ENCODE measurements around the gene DOCK3.
"Not testable (repeated sequence)": the region's sequence is repeated elsewhere in the genome, so short reads cannot be mapped to it uniquely, and the experiment has no call there.

DOCK3 gene

DNA sequence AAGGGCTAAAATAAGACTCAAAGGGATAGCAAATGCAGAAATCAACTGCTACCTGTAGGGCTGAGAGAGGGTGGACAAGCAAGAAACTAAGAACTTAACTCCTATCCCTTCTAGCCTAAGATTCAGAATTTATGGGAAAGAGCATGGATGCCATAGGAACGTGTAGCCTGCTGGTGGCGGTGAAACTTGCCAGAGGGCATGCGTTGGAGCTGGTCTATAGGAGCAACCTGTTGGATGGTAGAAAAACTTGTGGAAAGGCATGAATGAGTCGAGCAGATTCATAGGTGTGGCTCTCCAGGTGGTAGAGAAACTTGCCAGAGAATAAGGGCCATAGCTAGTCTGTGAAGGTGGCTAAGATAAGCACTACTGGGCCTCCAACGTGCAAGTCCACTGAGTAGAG, 137.2 kb downstream of the DOCK3 start:
- no peak for DNase-seq

- no peak for DNase-seq
These were observed 141.1 kb downstream of the DOCK3 start for GRCh38 chr3:50815844-50816243.

DNA sequence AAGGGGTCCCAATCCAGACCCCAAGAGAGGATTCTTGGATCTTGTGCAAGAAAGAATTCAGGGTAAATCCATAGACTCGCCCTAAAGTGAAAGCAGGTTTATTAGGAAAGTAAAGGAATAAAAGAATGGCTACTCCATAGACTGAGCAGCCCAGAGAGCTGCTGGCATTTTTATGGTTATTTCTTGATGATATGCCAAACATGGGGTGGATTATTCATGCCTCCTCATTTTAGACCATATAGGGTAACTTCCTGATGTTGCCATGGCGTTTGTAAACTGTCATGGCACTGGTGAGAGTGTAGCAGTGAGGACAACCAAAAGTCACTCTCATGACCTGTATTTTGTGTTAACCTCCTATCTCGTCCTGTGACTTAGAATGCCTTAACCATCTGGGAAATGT, 142.2 kb downstream of the DOCK3 start:
- DNase-seq = no peak

DNA sequence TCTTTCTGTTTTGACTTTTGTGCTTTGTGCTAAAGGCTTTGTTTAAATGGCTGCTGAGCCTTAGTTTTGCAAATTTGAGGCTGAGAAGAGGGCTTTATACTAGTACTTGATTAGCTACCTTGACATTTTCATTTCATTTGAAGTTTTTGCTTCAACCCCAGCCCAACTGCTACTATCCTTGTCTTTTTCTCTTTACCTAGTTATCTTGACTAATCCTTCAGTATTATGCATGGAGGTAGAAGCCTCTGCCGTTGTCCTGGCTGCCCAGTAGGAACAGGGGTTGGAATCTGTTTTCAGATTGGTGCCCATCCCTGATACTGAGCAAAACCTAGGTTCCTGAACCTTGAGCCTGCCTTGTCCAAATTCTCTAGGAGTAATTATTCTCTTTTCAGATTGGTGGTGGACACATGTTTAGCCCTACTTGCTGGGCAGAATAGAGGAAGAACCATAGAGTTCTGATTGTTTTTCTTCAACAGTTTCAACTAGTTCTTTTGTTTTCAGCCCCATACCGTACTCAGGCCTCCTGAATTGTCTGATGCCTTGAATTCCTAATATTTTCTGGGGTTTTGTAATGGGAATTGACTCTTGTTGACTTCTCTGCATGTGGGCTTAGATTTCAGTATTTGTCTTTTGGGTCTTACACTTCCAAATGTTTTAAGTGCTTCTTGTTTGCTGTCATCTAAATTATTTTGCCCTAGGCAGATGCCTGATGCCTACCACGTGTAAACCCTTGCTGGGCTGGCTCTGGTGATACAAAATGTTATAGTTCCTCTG, 143.2 kb downstream of the DOCK3 start:
- DNase-seq = no peak

- no peak for DNase-seq
These were observed 145.2 kb downstream of the DOCK3 start for GRCh38 chr3:50819882-50820281.

GRCh38 chr3:50825841-50826240, 151.1 kb downstream of the DOCK3 start:
- DNase-seq = no peak

DNA sequence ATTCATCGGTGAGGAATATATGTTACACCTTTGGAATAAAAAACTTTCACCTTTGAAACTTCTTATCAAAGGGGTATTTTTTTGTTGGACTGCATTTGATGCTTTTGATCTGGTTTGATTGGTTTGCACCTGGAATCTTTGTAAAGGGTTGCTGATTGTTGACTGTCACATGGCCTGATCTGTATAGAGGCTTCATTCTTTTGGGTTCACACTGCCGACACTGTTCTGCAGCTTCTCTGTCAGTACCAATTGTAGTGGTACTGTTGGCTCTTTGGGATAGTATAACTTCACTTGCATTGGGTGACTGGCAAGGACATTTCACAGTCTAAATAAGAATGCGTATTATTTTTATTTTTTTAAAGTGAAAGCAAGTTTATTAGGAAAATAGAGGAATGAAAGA, 155.7 kb downstream of the DOCK3 start:
- no peak for DNase-seq

DNA sequence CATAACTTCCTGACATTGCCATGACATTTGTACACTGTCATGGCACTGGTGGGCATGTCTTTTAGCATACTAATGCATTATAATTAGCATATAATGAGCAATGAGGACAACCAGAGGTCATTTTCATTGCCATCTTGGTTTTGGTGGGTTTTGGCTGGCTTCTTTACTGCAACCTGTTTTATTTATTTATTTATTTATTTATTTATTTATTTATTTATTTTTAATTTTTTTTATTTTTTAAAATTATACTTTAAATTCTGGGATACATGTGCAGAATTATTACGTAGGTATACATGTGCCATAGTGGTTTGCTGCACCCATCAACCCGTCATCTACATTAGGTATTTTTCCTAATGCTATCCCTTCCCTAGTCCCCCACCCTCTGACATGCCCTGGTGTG, 156.3 kb downstream of the DOCK3 start:
- not testable (repeated sequence) for DNase-seq

GRCh38 chr3:50840983-50841489, 166.3 kb downstream of the DOCK3 start:
- DNase-seq = no peak

- DNase-seq = no peak
These were observed 173.6 kb downstream of the DOCK3 start for GRCh38 chr3:50848308-50848707.

GRCh38 chr3:50850639-50851511, 176.1 kb downstream of the DOCK3 start:
- DNase-seq = no peak

DNA sequence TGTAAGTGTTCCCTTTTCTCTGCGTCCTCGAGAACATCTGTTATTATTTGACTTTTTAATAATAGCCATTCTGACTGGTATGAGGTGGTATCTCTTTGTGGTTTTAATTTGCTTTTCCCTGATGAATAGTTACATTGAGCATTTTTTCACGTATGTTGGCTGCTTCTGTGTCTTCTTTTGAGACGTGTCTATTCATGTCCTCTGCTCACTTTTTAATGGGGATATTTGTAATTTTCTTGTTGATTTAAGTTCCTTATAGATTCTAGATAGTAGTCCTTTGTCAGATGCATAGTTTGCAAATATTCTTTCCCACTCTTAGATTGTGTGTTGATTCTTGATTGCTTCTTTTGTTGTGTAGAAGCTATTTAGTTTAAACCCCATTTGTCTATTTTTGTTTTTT, 179.2 kb downstream of the DOCK3 start:
- no peak for DNase-seq

GRCh38 chr3:50862221-50862620, 187.5 kb downstream of the DOCK3 start:
- no peak for DNase-seq

- no peak for DNase-seq
These were observed 198.8 kb downstream of the DOCK3 start for GRCh38 chr3:50873376-50874157.

GRCh38 chr3:50874876-50875275, 200.1 kb downstream of the DOCK3 start:
- not testable (repeated sequence) for DNase-seq

GRCh38 chr3:50876947-50877346, 202.2 kb downstream of the DOCK3 start:
- no peak for DNase-seq

DNA sequence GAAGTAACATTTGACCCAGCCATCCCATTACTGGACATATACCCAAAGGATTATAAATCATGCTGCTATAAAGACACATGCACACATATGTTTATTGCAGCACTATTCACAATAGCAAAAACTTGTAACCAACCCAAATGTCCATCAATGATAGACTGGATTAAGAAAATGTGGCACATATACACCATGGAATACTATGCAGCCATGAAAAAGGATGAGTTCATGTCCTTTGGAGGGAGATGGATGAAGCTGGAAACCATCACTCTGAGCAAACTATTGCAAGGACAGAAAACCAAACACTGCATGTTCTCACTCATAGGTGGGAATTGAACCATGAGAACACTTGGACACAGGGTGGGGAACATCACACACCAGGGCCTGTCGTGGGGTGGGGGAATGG, 208.0 kb downstream of the DOCK3 start:
- DNase-seq = not testable (repeated sequence)

GRCh38 chr3:50883755-50884154, 209.0 kb downstream of the DOCK3 start:
- DNase-seq = no peak

- no peak for DNase-seq
These were observed 210.5 kb downstream of the DOCK3 start for GRCh38 chr3:50885070-50885850.

GRCh38 chr3:50890688-50891344, 216.1 kb downstream of the DOCK3 start:
- no peak for DNase-seq

DNA sequence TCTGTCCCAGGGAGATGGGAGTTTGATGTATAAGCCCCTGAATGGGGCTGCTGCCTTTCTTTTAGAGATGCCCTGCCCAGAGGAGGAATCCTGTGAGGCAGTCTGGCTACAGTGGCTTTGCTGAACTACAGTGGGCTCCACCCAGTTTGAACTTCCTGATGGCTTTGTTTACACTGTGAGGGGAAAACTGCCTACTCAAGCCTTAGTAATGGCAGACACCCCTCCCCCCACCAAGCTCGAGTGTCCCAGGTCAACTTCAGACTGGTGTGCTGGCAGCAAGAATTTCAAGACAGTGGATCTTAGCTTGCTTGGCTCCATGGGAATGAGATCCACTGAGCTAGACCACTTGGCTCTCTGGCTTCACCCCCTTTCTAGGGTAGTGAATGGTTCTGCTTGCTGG, 226.4 kb downstream of the DOCK3 start:
- DNase-seq = not testable (repeated sequence)

DNA sequence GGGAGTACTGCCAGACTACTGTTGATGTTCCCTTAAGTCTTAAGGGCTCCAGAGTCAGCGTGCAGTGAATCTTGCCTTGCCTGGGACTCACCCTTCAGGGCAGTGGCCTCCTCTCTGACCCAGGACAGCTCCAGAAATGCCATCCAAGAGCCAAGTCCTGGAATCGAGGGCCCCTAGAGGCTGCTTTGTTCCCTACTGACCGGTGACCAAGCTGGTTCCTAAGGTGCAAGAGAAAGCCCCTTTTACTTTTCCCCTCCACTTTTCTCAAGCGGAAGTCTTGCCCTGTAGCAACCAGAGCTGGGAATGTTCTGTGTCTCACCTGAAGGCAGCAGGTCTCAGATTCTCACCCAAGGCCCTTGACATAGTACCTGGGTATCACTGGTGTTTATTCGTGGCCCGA, 238.0 kb downstream of the DOCK3 start:
- no peak for DNase-seq

All from MV-4-11 (cell line).